Activated CD8-positive, alpha-beta T cell treated with anti-CD3 and anti-CD28 coated beads for 36 hours (primary cell): Measurements from ENCODE around the gene POLQ. TPM values are rescaled to one million over a fixed set of nuclear protein-coding genes. Genes with fewer than 3 reads are reported as not detected.

ENCODE experiments used
- ATAC-seq: fragments of 200-7000 bp; cut with Tn5 transposase; one replicate; pipeline ENCODE4 v1.10.0; 2021; ENCODE audit warnings: mild to moderate bottlenecking, moderate library complexity
- CTCF ChIA-PET: fragments of 350-600 bp; sonication (Branson Sonifier 250); formaldehyde crosslinking; loops from one replicate; lab custom pipeline; 2021; ENCODE audit warnings: antibody characterized with exemption; lab: Charles Lee
- POLR2A ChIA-PET: fragments of 350-600 bp; sonication (Branson Sonifier 250); formaldehyde crosslinking; loops from one replicate; lab custom pipeline; 2021; ENCODE audit warnings: antibody characterized with exemption; lab: Charles Lee
- DNase-seq: peaks from one replicate; pipeline ENCODE4 v3.0.0-alpha.2; 2020
- H3K27ac Mint-ChIP-seq: one replicate; pipeline ENCODE4 v1.8.0; 2021; ENCODE audit warnings: mild to moderate bottlenecking, mixed read lengths
- H3K27me3 Mint-ChIP-seq: one replicate; pipeline ENCODE4 v1.8.0; 2021; ENCODE audit warnings: mixed read lengths
- H3K36me3 Mint-ChIP-seq: one replicate; pipeline ENCODE4 v1.8.0; 2021; ENCODE audit warnings: low read depth, mixed read lengths
- H3K4me1 Mint-ChIP-seq: one replicate; pipeline ENCODE4 v1.8.0; 2021; ENCODE audit warnings: low read depth, mixed read lengths
- H3K4me3 Mint-ChIP-seq: one replicate; pipeline ENCODE4 v1.8.0; 2021; ENCODE audit warnings: mild to moderate bottlenecking, moderate library complexity, mixed read lengths
- H3K9me3 Mint-ChIP-seq: one replicate; pipeline ENCODE4 v1.8.0; 2021; ENCODE audit warnings: mixed read lengths
- CTCF ChIP-seq: fragments of 200-600 bp; IDR thresholded peaks from one replicate; pipeline ENCODE4 v1.8.0; 2022; ENCODE audit warnings: antibody characterized with exemption, mild to moderate bottlenecking
- intact Hi-C: fragments of 100-400 bp; cut with micrococcal nuclease; formaldehyde crosslinking; loops from one replicate; pipeline ENCODE4 v1.10.0; 2022
- total RNA-seq, 2 experiments: library from RNA; stranded (reverse); gene quantifications; one replicate each; pipeline ENCODE4 v1.2.3, GENCODE V29; 2021

Gene POLQ
- total RNA-seq, 2 experiments from 2014 or later, result 22.0 to 23.6 TPM

DNA sequence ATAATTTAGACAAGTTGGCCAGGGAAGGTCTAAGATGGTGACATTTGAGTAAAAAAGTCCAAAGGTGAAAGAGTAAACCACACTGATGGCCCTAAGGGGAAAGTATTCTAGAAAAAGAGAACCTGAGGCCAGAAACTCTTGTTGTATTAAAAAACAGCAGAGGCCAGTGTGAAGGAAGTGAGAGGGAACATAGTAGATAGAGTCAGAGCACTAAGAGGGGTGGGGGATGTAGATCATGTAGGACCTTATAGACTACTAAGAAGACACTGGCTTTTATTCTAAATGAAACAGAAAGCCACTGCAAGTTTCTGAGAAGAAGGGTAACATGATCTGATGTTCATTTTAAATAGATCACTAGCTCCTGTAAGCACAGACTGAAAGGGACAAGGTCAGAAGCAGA lies 14.5 kb downstream of the POLQ start:
- no peaks in the 10 kb centered on the region for H3K9me3 Mint-ChIP-seq
- no peak overlapping the region for H3K27ac Mint-ChIP-seq
- CTCF ChIA-PET, result no interaction called here
- POLR2A ChIA-PET, result interaction anchor here (1.7 kb wide), 1 partner anchor 14 kb away, joined by 3 read pairs; the partner anchor contains the start of gene POLQ
- ATAC-seq, result no peak
- intact Hi-C loops, result no loop called here
- H3K27me3 Mint-ChIP-seq, result no peaks in the 10 kb centered on the region
- no peak for TF ChIP-seq CTCF
- H3K36me3 Mint-ChIP-seq, result peaks cover 43% of the 10 kb centered on the region
- no peak overlapping the region for H3K4me3 Mint-ChIP-seq
- no peak for DNase-seq
- no peaks in the 10 kb centered on the region for H3K4me1 Mint-ChIP-seq

GRCh38 chr3:121529308-121529707 lies 16.5 kb downstream of the POLQ start:
- ChIA-PET CTCF (interaction anchor here (0.7 to 1.0 kb wide), 2 partner anchors 12 to 193 kb away, joined by 3 read pairs; no protein-coding TSS in a partner anchor), POLR2A (no interaction called here)
- ATAC-seq (no peak), DNase-seq (no peak)
- Mint-ChIP-seq H3K9me3 (no peaks in the 10 kb centered on the region), H3K4me1 (no peaks in the 10 kb centered on the region), H3K27ac (no peak overlapping the region), H3K4me3 (no peak overlapping the region), H3K27me3 (no peaks in the 10 kb centered on the region), H3K36me3 (peaks cover 37% of the 10 kb centered on the region)
- no peak for TF ChIP-seq CTCF
- intact Hi-C loops, result no loop called here

GRCh38 chr3:121520510-121520909 lies 25.3 kb downstream of the POLQ start:
- ATAC-seq, result no peak
- CTCF ChIA-PET, result no interaction called here
- Mint-ChIP-seq H3K27me3 (no peaks in the 10 kb centered on the region), H3K36me3 (peaks cover 68% of the 10 kb centered on the region), H3K9me3 (peaks cover 13% of the 10 kb centered on the region), H3K27ac (no peak overlapping the region), H3K4me3 (no peak overlapping the region), H3K4me1 (no peaks in the 10 kb centered on the region)
- intact Hi-C loops, result no loop called here
- POLR2A ChIA-PET, result no interaction called here
- no peak for DNase-seq
- no peak for TF ChIP-seq CTCF

DNA sequence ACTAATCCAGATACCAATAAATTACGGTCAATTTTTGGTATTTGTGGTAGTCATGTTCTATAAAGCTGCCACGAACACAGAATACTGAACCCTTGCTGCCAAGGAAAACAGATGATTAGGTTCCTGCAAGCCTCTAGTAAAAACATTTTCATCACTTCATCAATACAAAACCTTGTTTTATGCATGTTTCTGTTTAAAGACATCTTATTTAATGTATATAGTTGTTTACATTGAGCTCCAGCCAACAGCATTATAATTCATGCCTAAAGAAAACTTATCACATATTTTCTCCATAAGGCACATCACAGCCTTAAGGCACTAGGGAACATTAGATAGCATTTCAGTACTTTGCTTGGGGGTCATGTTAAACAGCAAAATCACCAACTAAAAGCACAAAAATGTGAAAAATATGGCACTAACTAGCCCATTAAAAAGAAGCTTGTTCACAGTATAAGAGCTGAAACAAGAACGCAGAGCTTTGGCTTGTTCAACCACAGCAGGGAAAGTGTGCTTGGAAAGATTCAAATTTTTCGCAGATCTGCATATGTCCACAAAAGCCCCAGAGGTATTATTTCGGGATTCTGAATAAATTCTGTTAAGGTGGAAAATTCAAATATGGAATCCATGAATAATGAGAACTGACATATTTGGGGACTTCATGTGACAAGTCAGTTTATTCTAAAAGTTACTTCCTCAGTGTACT lies 27.7 kb downstream of the POLQ start:
- Mint-ChIP-seq H3K4me3 (no peak overlapping the region), H3K4me1 (no peaks in the 10 kb centered on the region), H3K9me3 (peaks cover 14% of the 10 kb centered on the region), H3K27me3 (no peaks in the 10 kb centered on the region), H3K27ac (no peak overlapping the region), H3K36me3 (peaks cover 73% of the 10 kb centered on the region)
- ChIA-PET CTCF (no interaction called here), POLR2A (interaction anchor here (0.6 kb wide), 1 partner anchor 42 kb away, joined by 3 read pairs; no protein-coding TSS in a partner anchor)
- DNase-seq, result no peak
- intact Hi-C loops, result no loop called here
- TF ChIP-seq CTCF, result no peak
- no peak for ATAC-seq

- no peak for TF ChIP-seq CTCF
- DNase-seq, result no peak
- no peaks in the 10 kb centered on the region for H3K27me3 Mint-ChIP-seq
- H3K27ac Mint-ChIP-seq, result no peak overlapping the region
- H3K4me3 Mint-ChIP-seq, result no peak overlapping the region
- ChIA-PET POLR2A (no interaction called here), CTCF (no interaction called here)
- intact Hi-C loops, result no loop called here
- peaks cover 63% of the 10 kb centered on the region for H3K36me3 Mint-ChIP-seq
- no peaks in the 10 kb centered on the region for H3K4me1 Mint-ChIP-seq
- H3K9me3 Mint-ChIP-seq, result peaks cover 14% of the 10 kb centered on the region
- no peak for ATAC-seq
Observed at GRCh38 chr3:121515862-121516261, 29.9 kb downstream of the POLQ start.
